GM13977 (cell line): Measurements from ENCODE around the gene GCA.

Experiments
- DNase-seq: peaks from one replicate; pipeline ENCODE4 v3.0.0; 2012; ENCODE audit warnings: low spot score
- in situ Hi-C: fragments of 300-500 bp; cut with MboI; formaldehyde crosslinking; loops from one replicate; pipeline ENCODE4 v1.12.0; 2022; ENCODE audit warnings: low sequenced_read_pairs, low pct_unique_long_range_greater_than_20kb, mixed read lengths, inconsistent platforms; ENCODE audit not compliant: unreplicated experiment
- TF ChIP-seq, protein P1 (sequence below): IDR thresholded peaks from 2 replicates; pipeline ENCODE4 v1.5.1; 2012; ENCODE audit warnings: mild to moderate bottlenecking, control low read depth; ENCODE audit not compliant: insufficient read depth; ENCODE audit errors: extremely low read depth, missing control alignments

GCA gene

DNA sequence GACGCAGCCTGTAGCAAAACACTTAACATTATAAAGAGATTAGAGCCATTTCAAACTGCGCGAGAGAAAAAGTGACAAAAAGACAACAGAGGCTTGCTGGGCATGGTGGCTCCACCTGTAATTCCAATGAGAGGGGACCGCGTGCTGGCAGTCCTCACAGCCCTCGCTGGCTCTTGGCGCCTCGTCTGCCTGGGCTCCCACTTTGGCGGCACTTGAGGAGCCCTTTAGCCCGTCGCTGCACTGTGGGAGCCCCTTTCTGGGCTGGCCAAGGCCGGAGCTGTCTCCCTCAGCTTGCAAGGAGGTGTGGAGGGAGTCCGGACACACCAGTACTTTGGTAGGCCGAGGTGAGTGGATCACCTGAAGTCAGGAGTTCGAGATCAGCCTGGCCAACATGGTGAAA, 16.1 kb upstream of the GCA start:
- no peak for DNase-seq
- TF ChIP-seq, protein P1, sequence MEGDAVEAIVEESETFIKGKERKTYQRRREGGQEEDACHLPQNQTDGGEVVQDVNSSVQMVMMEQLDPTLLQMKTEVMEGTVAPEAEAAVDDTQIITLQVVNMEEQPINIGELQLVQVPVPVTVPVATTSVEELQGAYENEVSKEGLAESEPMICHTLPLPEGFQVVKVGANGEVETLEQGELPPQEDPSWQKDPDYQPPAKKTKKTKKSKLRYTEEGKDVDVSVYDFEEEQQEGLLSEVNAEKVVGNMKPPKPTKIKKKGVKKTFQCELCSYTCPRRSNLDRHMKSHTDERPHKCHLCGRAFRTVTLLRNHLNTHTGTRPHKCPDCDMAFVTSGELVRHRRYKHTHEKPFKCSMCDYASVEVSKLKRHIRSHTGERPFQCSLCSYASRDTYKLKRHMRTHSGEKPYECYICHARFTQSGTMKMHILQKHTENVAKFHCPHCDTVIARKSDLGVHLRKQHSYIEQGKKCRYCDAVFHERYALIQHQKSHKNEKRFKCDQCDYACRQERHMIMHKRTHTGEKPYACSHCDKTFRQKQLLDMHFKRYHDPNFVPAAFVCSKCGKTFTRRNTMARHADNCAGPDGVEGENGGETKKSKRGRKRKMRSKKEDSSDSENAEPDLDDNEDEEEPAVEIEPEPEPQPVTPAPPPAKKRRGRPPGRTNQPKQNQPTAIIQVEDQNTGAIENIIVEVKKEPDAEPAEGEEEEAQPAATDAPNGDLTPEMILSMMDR: no peak
- in situ Hi-C loops: no loop called here

GRCh38 chr2:162328424-162329157, 15.3 kb upstream of the GCA start:
- in situ Hi-C loops: no loop called here
- DNase-seq: no peak
- TF ChIP-seq, protein P1: no peak

- no peak for DNase-seq
- in situ Hi-C loops: no loop called here
- TF ChIP-seq, protein P1: no peak
Measured at GRCh38 chr2:162330881-162331280, 13.1 kb upstream of the GCA start.

GRCh38 chr2:162333968-162334367, 10.0 kb upstream of the GCA start:
- TF ChIP-seq, protein P1: peak; percentile 66
- no peak for DNase-seq
- in situ Hi-C loops: no loop called here

DNA sequence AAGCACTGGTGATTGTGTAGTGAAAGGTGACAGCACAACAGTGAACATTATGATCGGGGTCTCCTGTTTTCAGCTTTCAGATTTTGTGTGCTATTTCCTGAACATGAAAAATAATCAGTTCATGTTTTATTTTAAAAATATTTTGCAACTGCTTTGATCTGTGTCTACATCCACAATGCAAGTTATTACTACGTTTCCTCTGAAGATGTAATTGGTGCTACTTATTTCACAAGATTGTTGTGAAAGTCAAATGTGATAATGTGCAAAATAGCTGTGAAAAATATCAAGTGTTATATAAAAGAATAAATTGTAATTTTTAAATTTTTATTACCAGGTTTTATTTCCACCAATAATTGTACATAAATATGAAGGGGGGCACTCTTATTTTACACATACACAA, 6.1 kb upstream of the GCA start:
- in situ Hi-C loops: no loop called here
- TF ChIP-seq, protein P1: no peak
- no peak for DNase-seq

GRCh38 chr2:162340822-162341221, 3.1 kb upstream of the GCA start:
- in situ Hi-C loops: no loop called here
- DNase-seq: no peak
- TF ChIP-seq, protein P1: no peak
